NCI-H1694 treated with DMSO at 0.1 percent for 48 hours (cell line): Measurements from ENCODE around the gene CIDEC.

Experiments
- DNase-seq: peaks from one replicate; lab custom pipeline; 2025; lab: John Stamatoyannopoulos, UW

CIDEC gene, protein sequence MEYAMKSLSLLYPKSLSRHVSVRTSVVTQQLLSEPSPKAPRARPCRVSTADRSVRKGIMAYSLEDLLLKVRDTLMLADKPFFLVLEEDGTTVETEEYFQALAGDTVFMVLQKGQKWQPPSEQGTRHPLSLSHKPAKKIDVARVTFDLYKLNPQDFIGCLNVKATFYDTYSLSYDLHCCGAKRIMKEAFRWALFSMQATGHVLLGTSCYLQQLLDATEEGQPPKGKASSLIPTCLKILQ

GRCh38 chr3:9879830-9880549 lies at the start of gene CIDEC:
TSS of gene CIDEC (minus strand) at chr3:9880253. CDS start at chr3:9878486, 1,767 bp downstream.
- no peak for DNase-seq

DNA sequence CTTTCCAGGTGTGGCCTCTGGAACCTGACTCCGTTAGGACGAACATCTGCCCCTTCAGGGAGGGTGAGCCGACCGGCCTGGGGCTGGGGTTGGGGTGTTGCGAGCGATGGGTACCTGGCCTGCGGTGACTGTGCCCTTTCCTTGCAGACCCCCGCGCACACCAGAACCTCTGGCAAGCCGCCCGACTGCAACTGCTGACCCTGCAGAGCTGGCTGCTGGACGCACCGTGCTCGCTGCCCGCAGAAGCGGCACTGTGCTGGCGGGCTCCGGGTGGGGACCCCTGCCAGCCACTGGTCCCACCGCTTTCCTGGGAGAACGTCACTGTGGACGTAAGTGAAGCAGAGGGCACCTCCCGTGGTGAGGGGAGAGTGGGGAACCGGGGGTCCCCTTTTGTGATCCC lies 48.1 kb upstream of the CIDEC start:
- DNase-seq, result no peak

- no peak for DNase-seq
These were observed 38.4 kb upstream of the CIDEC start for GRCh38 chr3:9918261-9919038.

DNA sequence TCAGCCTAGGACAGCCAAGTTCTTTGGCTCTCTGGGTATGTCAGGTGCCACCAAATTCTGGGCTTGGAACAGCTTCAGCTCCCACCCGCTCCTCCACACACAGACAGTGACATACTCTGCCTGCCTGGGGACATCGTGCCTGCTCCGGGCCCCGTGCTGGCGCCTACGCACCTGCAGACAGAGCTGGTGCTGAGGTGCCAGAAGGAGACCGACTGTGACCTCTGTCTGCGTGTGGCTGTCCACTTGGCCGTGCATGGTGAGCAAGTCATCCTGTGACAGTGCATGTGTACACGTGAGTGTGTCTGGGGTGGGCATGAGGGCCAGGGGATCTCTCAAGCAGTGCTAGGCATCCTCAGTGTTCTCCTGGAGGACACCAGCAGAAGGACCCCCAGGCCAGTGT lies 37.8 kb upstream of the CIDEC start:
- no peak for DNase-seq

DNA sequence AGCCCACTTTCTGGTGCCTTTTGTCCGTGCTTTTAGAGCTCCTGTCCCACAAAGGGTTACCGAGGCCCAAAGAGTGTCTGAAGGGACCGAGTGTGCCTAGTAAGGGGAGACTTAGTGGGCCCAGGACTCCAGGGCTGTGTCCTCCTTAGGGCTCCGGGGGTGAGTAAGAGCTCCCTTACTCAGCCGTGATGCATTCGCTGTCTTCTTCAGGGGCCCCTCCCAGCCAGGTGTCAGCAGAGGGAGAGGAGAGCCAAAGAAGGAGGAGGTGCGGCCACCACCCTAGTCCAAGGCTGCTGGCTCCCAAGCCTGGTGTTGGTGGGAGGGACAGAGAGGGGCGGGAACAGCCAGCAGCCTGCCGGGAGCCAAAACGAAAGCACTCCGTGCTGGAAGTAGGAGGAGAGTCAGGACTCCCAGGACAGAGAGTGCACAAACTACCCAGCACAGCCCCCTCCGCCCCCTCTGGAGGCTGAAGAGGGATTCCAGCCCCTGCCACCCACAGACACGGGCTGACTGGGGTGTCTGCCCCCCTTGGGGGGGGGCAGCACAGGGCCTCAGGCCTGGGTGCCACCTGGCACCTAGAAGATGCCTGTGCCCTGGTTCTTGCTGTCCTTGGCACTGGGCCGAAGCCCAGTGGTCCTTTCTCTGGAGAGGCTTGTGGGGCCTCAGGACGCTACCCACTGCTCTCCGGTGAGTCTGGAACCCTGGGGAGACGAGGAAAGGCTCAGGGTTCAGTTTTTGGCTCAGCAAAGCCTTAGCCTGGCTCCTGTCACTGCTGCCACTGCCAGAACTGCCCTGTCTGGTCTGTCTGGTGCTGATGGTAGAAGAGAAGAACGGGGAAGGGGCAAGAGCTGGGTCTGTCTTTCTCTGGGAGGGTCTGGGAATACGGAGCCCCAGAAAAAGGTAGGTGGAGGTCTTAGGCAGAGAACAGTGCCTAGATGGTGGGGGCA lies 37.0 kb upstream of the CIDEC start, which contains the start of gene IL17RC:
IL17RC (plus strand) TSS at position 365 of the 947 bp plus-strand sequence; CDS start at position 583, 218 bp downstream.
- peak; percentile 29 for DNase-seq

GRCh38 chr3:9916346-9916733 lies 36.3 kb upstream of the CIDEC start:
- no peak for DNase-seq

DNA sequence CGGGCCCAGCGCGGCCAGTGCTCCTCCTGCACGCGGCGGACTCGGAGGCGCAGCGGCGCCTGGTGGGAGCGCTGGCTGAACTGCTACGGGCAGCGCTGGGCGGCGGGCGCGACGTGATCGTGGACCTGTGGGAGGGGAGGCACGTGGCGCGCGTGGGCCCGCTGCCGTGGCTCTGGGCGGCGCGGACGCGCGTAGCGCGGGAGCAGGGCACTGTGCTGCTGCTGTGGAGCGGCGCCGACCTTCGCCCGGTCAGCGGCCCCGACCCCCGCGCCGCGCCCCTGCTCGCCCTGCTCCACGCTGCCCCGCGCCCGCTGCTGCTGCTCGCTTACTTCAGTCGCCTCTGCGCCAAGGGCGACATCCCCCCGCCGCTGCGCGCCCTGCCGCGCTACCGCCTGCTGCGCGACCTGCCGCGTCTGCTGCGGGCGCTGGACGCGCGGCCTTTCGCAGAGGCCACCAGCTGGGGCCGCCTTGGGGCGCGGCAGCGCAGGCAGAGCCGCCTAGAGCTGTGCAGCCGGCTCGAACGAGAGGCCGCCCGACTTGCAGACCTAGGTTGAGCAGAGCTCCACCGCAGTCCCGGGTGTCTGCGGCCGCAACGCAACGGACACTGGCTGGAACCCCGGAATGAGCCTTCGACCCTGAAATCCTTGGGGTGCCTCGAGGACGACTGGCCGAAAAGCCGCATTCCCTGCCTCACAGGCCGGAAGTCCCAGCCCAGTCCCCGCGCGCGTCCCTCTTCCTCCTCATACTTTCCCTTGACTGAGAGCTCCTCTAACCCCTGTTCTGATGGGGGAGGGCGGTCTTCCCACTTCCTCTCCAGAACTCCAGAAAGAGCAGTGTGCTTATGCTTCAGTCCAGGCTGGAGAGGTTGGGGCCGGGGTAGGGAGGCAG lies 35.4 kb upstream of the CIDEC start:
- DNase-seq, result no peak

- peak; percentile 8 for DNase-seq
These were observed 34.7 kb upstream of the CIDEC start for GRCh38 chr3:9914559-9915253.

DNA sequence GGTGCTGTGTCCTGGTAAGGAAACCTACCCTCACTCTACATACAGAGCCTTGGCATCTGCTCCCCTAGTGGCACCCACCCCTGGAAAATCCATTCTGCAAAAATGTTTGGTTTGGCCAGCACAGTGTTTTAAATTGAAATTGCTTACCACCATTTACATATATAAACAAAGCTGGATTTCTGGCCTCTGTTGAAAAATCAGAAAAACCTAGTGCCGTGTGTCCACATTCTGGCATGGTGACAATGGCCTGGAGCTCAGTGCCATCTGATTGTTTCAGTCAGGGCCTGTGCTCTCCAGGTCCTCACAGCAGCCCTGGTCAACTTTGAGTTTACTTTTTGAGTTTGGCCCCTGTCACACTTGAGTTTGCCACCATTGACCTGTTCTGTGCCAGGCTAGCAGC lies 34.0 kb upstream of the CIDEC start:
- no peak for DNase-seq

DNA sequence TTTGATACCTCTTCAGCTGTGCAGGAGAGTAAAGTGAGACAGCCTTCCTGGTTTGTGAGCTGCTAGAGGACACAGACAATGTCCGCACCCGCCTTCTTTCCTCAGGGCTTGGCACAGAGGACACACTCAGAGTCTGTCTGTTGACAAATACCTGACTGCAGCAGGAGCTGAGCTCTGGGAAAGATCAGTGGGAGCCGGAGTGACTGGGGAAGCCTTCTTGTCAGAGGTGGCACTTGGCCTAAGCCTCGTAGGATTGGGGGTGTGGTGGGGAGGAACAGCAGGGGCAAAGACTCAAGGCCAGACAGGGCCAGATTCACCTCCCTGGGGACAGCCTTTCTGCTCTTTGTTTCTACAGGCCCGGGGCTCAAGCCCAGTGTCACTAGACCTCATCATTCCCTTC lies 33.5 kb upstream of the CIDEC start:
- DNase-seq, result no peak

- no peak for DNase-seq
These were observed 32.4 kb upstream of the CIDEC start for GRCh38 chr3:9912294-9912935.

DNA sequence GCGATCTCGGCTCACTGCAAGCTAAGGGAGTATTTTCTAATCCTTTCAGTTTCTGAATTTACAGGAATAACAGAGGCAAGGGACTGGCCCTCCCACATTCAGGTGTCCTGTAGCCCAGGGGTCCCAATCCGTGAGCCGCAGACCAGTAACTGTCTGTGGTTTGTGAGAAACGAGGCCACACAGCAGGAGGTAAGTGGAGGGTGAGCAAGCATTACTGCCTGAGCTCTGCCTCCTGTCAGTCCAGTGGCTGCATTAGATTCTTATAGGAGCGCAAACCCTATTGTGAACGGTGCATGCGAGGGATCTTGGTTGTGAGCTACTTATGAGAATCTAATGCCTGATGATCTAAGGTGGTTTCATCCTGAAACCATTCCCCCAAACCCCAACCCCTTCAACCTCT lies 31.8 kb upstream of the CIDEC start:
- no peak for DNase-seq

DNA sequence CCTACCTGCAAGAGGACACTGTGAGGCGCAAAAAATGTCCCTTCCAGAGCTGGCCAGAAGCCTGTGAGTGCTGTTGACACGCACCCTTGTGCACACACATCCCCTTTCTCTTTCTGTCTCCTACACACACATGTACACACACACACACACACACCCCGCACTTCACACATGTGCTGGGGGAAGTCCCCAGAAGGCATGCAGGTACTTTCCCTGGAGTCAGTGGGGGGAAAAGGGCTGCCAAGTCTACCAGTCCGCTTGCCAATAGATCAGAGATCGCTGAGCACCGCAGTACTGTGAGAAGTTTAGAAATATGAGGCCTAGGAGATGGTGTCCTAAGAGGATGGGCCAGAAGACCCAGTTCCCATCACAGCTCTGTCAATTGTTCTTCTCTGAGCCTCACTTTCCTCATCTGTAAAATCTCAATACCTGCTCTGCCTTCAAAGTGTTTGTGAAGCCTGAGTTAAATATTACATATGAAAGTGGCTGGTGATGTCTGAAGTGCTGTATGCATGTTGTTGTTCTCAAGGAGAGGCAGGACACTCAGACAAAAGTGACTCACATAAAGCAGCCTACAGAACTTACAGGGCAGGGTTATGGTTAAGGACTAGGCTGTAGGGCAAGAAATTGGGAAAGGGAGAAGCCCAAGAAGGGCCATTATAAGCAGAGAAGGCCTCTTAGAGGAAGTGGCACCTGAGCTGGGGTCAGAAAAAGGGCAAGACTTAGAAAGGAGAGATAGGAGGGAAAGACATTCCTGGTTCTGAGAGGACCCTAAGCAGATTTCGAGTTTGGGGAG lies 29.4 kb upstream of the CIDEC start:
- DNase-seq, result no peak

DNA sequence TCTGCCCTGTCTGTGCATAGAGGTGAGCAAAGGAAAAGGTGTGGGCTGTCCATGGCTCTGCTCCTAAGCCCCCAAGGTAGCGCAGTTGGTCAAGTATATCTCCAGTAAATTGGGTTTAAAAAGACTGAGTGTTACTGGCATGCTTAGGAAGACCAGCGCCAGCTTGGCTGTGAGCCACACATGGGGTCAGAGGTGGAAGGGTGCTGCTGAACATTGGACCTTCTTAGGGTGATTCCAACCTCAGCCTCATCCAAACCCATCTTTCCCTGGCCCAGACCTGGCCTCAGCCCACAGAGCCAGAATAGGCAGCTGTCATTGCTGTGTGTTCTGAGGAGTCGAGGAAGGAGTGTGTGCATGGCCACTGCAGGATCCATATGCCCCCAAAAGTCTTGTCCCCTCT lies 28.2 kb upstream of the CIDEC start:
- no peak for DNase-seq

GRCh38 chr3:9906480-9906879 lies 26.4 kb upstream of the CIDEC start:
- no peak for DNase-seq

DNA sequence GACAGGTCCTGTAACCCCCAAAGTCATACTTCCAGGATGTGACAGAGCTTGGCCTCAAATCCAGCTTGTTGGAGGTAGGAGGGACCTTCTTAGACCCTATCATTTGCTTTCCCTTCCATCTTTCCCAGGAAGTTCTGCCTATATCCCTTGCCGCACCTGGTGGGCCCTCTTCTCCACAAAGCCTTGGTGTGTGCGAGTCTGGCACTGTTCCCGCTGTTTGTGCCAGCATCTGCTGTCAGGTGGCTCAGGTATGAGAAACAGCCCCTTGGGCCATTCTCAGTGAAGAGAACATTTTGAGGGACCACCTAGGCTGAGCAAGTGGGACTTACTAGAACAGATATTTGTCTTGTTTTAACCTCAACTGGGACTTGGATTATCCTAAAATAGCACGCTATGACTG lies 23.9 kb upstream of the CIDEC start:
- DNase-seq, result no peak

- no peak for DNase-seq
These were observed 23.2 kb upstream of the CIDEC start for GRCh38 chr3:9903238-9903624.

DNA sequence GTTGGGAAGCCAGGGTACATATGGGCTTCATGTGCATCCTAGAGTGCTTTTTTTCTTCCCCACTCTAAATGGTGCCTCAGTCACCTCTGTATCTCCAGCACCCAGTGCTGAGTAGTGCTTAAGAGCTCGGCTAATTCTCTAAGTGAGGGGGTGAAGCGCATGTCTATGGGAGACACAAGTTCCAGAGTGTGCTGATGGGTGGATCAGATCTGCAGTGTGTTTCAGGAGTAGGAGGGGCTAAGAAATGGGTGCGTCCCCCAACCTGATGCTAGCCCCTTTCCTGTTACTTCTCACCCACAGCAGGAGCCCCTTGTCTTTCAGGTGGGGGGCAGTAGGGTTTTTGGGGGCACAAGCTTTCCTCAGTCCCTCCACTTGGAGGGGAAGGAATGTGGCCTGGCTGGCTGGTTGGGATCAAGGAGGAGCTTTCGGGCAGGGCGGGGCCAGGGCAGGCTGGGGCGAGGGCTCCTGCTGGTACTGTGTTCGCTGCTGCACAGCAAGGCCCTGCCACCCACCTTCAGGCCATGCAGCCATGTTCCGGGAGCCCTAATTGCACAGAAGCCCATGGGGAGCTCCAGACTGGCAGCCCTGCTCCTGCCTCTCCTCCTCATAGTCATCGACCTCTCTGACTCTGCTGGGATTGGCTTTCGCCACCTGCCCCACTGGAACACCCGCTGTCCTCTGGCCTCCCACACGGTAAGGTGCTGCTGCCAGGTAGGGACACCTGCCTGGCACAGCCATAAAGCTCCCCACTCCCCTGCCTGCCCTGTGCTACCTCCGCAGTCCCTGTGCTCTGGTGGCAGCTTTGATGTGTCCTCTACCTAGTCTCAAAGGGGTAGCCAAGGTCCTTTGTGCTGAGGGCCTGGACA lies 22.6 kb upstream of the CIDEC start, which contains the start of gene IL17RE:
IL17RE (plus strand) TSS at position 477 of the 866 bp plus-strand sequence; CDS start at position 562, 85 bp downstream.
- no peak for DNase-seq
